HK-2 (cell line): Measurements from ENCODE around the gene MTG1.
"Not testable (repeated sequence)": the region's sequence is repeated elsewhere in the genome, so short reads cannot be mapped to it uniquely, and the experiment has no call there.

Experiments
- DNase-seq: peaks from one replicate; pipeline ENCODE4 v3.0.0-alpha.2; 2018; ENCODE audit not compliant: unreplicated experiment

MTG1 gene

GRCh38 chr10:133400624-133401424, 6.9 kb downstream of the MTG1 start:
- no peak for DNase-seq

- DNase-seq, result no peak
Observed at GRCh38 chr10:133401500-133401899, 7.5 kb downstream of the MTG1 start.

- no peak for DNase-seq
Observed at GRCh38 chr10:133401981-133402725, 8.2 kb downstream of the MTG1 start.

- peak; percentile 34 for DNase-seq
Observed at GRCh38 chr10:133403359-133403758, 9.4 kb downstream of the MTG1 start.

GRCh38 chr10:133403784-133404183, 9.8 kb downstream of the MTG1 start:
- no peak for DNase-seq

- DNase-seq, result no peak
Observed at GRCh38 chr10:133405272-133405671, 11.3 kb downstream of the MTG1 start.

- no peak for DNase-seq
Observed at GRCh38 chr10:133405844-133406527, 12.0 kb downstream of the MTG1 start.

GRCh38 chr10:133411523-133412380, 17.8 kb downstream of the MTG1 start:
- DNase-seq, result no peak

- DNase-seq, result no peak
Observed at GRCh38 chr10:133412381-133412711, 18.4 kb downstream of the MTG1 start.

- not testable (repeated sequence) for DNase-seq
Observed at GRCh38 chr10:133414401-133414800, 20.4 kb downstream of the MTG1 start.

GRCh38 chr10:133415752-133416151, 21.8 kb downstream of the MTG1 start:
- no peak for DNase-seq

- no peak for DNase-seq
Observed at GRCh38 chr10:133418289-133418993, 24.5 kb downstream of the MTG1 start.

GRCh38 chr10:133419211-133419950, 25.4 kb downstream of the MTG1 start:
- no peak for DNase-seq

- no peak for DNase-seq
Observed at GRCh38 chr10:133420028-133420427, 26.1 kb downstream of the MTG1 start.

- no peak for DNase-seq
Observed at GRCh38 chr10:133420579-133420978, 26.6 kb downstream of the MTG1 start.

GRCh38 chr10:133421336-133422222, 27.6 kb downstream of the MTG1 start:
- no peak for DNase-seq

- DNase-seq, result no peak
Observed at GRCh38 chr10:133422223-133422806, 28.4 kb downstream of the MTG1 start.

- DNase-seq, result no peak
Observed at GRCh38 chr10:133422807-133423771, 29.1 kb downstream of the MTG1 start.
